Measurements from ENCODE around the gene MYO3B.

MYO3B gene

DNA sequence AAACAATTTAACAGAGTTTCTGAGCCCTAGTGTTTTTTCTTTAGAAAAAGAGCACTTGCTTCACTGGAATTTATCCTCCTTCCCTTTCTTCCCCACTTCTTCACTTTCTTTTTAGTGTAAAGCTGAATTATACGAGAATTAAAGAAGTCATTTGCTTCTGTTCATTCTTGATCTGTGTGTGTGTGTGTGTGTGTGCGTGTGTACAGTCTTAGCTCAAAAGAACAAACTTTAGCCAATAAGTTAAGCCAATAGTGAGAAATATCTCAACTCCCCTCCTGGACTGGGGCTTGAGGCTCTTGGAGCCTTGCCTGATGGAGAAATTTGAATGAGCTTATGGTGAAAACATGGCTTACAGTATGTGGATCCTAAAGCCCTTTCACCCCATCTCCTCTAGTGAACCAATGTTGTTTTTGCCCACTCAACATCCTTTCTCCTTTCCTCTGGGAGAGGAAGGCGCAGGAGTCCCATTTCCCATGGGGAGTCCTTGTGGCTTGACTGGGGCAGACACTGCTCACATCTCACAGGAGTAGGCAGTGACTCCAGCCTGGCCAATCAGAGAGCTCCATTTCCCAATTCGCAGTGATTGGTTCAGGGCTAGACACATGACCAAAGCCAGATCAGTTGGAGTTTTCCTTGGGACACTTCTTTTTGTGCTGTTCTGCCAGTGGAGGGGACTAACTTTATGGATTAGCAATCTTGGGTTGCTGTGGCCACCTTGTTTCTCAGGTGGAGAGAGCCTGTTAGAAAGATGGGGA lies 16.3 kb upstream of the MYO3B start:
- no peak for DNase-seq

DNA sequence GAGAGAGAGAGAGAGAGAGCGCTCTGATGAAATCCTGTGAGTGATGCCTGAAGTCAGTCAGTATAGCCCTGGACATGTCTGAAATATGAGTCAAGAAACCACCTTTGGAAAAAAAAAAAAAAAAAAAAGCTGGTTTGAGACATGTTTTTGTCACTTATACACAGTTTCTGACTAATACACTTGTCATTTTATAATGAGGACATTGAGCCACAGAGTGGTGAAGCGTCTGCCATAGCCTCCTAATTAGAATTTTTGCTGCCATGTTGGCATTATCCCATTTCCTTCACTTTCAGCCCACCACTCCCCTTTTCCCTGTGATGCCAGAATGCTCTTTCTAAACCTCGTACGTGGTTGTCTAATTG lies 15.7 kb upstream of the MYO3B start:
- DNase-seq: no peak

DNA sequence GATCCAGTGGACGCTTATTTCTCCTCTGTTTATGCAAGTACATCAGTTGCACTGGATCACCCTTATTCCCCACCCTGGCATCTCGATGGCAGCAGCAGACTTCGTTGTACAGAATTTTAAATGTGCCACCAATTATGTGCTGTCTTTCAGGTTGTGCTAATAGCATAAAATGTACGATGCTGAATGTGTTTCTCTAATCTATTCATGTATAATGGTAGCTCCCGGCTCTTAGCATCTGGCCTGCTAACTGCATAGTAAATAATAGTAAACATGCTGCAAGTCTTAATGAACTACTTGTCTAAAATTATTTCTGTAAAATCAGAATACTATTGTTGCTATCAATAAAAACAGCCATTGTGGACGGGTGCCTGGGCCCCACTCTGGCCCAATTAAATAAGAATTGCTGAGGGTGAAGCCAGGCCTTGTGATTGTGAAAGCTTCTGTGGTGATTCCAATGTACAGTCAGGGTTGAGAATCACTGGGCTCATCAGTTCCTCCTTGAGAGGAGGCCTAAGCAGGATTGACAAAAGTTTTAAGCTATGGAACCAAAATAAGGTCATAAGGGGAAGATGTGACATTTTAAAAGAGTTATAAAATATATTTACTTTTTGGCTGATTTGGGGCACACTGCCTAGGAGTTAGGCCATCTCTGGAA lies 14.4 kb upstream of the MYO3B start:
- no peak for DNase-seq

DNA sequence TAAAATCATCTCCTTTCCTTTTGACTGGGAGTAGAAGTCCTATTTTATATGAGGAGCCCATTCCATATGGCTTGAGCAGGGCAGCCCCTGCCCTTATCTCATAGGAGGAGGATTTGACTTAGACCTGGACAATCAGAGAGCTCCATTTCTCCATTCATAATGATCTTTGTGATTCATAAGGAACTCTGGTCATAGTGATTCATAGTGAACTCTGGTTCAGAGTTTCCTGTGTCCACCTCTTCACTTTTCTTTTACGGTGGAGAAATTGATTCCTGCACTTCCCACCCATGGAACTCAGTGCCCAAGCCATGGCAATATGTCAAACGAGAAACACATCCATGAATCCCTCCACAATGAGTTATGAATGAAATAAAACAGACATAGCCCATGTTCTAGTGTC lies 12.8 kb upstream of the MYO3B start:
- no peak for DNase-seq

DNA sequence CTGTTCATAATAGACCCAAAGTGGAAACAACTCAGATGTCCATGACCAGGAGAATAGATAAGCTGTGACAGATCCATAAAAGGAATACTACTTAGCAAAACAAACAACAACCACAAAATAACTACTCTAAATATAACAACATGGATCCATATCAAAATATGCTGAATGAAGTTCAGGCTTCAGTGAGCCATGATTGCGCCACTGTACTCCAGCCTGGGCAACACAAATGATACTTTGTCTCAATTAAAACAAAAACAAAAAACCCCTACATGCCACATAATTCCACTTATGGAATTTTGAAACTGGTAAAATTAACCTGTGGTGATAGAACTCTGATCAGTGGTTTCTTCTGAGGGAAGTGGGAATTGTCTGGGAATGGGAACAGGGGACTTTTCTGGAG lies 11.2 kb upstream of the MYO3B start:
- no peak for DNase-seq

DNA sequence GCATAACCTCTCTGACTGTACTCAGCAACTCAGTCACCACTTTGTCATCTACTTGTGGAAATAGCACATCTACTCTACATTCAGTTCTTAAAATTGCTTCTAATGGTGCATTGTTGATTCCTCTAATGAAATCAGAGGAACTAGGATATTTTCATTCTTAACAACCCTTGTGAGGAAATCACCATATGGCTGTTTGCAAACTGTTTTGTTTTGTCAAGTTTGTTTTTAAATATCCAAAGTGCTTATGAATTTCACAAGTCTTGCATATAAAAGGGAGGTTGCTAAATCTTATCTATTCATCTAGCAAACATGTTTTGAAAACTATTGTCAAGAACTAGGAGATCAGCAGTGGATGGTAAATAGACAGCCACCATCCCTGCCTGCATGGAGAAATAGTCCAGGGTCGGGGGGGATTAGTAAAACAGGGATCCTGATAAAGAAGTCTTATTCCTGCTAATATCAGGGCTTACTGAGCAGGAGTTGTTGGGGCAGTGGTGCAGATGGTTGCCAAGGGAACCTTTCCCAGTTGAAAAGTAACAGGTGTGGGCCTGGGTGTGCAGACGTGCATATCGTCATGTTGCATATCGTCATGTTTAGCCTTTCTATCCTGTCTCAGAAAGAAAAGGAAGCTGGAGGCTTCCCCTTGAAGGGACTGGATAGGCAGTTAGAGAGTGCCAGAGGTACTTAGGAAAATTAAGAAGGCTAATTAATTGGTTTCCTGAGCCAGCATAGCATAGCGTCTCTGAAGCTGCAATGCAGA lies 7.5 kb upstream of the MYO3B start:
- peak; percentile 65 for DNase-seq

DNA sequence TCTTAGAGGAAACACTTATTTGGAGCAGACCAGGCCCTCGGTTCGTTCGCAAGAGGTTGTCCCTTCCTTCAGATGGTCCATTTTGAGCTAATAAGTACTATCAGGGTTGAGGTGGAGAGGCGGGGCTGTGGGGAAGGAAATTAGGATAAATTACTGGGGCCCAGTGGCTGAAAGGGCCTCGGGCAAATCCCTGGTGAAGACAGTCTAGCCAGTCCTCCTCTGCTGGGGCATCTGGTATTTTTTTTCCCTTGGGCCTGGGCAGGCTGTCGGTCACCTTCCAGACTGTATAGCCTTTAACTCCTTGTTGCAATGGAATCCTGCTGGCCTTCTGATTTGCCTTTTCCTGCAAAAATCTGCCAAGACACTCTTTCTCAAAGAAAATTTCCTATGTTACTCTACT lies 1.7 kb upstream of the MYO3B start:
- no peak for DNase-seq

DNA sequence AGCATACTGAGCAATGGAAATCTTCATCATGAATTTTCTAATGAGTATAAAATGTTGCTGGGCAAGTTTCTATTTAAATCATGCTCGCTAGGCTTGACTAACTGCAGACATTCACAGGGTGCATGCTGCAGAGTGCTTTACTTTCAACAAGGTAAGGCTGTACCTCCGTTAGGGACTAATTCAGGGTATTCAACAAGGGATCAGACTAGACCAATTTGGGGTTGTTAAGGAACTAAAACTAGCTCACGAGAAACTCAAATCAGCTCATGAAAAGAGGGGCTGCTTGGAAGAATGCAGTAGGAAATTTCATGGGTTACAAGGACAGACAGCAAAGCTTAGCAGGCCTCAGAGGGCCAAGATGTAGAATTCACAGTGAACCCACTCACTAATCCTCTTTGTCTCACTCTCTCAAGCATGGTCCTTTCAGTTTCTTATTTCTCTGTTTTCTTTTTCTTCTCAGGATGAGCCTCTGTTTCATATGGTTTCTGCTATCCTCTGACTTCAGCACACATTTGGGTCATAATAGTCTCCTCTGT lies 2.2 kb downstream of the MYO3B start:
- DNase-seq: no peak

DNA sequence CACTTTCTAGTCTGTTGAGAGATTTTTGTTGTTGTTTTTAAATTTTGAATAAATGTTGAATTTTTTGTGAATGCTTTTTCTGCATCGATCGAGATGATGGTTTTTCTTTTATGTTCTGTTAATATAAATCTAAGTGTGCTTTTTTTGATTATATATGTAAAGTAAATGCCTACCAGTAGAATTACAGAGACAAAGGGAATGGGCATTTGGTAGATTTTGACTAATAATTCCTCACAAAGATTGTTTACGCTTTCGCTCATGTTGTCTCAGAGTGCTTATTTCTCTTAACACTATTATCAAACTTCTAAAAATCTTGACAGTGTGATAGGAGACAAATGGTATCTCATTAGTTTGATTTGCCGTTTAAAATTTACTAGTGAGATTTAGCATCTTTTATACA lies 3.7 kb downstream of the MYO3B start:
- DNase-seq: no peak

DNA sequence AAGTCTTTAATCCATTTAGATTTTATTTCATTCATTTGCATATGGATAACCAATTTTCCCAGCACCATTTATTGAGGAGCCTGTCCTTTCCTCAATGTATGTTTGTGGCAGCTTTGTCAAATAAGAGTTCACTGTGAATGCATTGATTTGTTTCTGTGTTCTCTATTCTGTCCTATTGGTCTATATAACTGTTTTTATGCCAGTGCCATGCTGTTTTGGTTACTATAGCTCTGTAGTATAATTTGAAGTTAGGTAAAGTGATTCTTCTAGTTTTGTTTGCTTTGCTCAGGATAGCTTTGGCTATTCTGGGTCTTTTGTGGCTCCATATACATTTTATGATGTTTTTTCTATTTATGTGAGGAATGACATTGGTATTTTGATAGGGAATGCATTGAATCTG lies 7.4 kb downstream of the MYO3B start:
- DNase-seq: no peak

DNA sequence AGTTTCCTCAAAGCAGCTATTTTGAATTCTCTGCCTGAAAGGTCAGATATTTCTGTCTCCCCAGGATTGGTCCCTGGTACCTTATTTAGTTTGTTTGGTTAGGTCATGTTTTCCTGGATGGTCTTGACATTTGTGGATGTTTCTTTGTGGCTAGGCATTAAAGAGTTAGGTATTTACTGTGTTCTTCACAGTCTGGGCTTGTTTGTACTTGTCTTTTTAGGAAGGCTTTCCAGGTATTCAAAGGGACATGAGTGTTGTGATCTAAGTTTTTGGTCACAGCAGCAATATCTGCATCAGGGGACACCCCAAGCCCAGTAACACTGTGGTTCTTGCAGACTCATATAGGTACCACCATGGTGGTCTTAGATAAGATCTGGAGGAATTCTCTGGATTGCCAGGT lies 11.8 kb downstream of the MYO3B start:
- no peak for DNase-seq

DNA sequence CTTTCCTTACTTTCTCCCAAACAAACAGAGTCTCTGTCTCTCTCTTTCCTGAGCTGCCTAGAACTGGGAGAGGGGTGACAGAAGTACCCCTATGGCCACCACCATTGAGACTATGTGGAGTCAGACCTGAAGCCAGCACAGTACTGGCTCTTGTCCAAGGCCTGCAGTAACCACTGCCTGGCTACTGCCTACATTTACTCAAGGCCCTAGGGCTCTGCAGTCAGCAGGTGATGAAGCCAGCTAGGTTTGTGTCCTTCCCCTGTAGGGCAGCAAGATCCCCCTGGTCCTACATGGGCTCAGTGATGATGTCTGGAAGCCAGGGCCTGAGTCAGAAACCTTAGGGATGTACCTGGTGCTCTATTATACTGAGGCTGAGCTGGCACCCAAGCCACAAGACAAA lies 12.2 kb downstream of the MYO3B start:
- no peak for DNase-seq

DNA sequence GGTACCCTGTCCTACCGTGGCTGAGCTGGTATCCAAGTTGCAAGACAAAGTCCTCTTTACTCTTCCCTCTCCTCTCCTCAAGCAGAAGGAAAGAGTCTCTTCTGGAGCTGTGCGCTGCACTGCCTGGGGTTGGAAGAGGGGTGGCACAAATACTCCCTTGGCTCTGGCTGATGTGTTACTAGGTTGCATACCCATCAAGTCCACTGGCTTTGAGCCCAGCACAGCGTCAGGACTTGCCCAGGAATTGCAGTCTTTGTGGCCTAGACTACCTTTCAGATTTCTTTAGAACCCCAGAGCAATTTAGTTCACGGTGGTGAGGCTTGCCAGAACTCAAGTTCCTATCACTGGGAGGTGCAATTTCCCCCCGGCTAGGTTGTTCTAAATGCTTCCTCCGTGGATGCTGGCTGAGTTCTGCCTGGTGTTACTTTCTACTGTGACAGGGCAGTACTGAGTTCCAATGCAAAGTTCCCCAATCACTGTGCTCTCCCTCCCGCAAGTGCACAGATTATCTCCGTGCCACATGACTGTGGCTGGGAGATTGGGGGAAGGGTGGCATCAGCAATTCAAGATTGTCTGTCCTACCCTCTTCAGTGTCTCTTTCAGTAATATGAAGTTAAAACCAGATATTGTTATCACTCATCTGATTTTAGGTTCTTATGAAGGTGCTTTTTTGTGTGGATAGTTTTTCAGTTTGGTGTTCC lies 13.4 kb downstream of the MYO3B start:
- DNase-seq: no peak

DNA sequence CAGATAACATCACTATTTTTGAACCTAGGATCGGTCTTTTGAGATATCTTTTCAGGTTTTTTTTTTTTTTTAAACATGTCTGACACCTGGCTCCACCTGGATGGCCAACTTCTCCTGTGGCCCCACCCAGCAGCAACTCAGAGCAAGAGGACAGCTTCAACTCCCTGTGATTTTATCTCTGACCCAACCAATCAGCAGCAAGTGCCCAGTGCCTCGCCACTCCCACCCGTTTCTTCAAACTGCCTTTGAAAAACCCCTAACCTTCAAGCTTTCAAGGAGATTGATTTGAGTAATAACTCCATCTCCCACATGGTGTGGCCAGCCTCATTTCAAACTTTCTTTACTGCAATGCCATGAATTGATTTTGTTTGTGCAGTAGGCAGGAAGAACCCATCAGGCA lies 19.0 kb downstream of the MYO3B start:
- DNase-seq: no peak

DNA sequence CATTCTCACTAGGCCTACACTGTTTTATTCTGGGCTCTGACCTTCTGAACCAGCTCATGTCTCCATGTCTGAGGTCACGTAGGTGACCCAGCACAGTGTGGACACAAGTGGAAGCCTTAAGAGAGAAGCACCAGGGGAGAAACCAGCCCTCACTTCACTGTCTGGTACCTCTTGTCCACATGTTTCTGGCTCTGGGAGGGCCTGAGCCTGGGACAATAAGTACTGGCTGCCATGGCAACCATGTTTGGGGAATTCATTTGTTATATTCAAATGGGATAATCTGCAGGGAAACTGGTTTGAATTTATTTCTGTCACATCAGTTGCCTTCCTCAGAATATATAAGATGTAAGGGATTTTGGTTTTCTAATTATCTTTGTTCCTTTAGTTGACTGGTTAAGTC lies 23.3 kb downstream of the MYO3B start:
- DNase-seq: no peak

DNA sequence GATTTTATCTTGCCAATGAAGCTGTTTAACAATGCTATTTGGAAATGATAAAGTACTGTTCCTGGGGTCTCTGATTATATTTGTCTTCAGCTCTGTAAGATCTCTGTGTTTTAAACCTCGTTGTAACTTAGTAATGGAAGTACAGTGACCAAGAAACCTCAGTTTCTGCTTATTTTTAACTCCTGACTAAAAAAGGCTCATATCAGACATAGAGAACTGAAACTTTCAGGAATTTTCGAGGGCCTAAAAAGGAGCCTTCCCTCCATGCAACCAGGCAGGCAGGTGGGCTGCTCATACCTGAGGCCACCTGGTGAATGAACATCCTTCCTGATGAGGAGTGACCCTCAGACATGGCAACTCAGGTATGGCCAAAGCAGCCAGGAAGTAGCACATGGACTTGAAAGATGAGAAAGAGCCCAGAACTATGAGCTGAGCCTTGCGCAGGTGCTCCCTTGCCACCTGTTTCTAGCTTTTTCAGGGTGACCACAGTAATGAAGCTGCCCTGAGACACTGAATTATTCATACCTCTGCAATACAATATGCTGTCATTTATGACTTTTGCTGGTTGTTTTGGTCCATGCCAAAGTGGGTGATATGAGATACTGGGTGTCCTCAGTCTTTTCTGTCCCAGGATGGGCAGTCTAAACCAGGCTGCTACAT lies 23.9 kb downstream of the MYO3B start:
- no peak for DNase-seq

DNA sequence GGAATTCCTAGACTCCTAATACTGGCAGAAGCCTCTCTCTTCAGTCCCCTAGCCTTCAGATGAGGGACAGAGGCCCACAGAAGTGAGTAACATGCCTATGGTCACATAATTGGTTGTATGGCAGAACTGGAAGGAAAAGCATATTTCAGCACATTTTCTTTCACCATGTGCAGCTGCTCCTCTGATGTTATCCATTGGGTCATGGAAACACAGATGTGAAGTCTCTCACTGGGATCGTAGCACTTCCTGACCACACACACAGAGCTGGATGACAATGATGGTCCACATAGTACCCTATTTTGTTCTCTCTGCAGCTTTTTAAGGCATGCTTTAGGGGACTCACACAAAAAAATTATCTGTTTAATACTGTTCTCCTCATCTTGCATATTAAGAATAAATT lies 24.5 kb downstream of the MYO3B start:
- no peak for DNase-seq

DNA sequence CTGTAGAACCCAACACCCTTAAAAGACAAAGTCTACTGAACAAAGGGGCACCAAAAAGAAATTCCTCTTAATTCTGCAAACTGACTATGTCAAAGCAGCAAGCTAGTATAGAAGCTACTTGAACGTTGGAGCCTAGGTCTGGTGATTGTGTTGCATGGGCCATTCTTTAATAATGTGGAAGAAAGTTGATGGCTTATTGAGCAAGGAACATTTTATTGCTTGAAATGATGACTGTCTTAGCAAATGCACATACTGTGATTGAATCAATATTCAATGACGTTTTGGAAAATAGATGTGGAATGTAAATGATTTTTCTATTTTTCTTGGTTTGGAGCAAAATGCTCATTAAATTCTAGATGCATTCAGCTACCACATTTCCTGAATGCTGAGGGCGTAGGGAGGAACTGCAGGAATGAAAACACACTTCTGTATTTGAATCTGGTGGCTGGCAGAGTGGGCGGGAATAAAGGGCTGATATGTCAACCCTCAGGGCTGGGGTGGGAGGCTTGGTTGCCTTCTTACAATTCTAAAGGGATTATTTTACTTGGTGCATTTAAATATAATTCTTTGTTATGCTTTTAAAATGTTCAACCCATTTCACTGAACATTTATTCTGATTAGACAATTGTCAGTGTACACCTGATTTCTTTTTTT lies 26.5 kb downstream of the MYO3B start:
- DNase-seq: no peak

DNA sequence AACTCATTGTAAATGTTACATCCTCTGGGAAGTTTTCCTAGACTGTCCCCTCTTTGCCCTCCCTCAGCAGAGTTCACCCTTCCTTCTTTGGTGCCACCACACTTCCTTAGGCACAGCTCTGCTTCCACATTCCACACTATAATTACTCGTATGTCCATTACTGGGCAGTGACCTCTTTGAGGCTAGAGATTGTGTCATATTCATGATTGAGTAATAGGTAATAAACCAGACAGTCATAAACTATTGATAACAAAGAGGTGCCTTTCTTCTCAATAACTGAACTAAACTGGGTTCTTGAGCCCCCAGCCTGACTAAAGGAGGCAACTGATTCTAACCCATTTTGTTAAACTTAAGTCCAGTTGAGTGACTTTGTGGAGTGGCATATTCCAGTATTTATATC lies 28.3 kb downstream of the MYO3B start:
- DNase-seq: no peak

DNA sequence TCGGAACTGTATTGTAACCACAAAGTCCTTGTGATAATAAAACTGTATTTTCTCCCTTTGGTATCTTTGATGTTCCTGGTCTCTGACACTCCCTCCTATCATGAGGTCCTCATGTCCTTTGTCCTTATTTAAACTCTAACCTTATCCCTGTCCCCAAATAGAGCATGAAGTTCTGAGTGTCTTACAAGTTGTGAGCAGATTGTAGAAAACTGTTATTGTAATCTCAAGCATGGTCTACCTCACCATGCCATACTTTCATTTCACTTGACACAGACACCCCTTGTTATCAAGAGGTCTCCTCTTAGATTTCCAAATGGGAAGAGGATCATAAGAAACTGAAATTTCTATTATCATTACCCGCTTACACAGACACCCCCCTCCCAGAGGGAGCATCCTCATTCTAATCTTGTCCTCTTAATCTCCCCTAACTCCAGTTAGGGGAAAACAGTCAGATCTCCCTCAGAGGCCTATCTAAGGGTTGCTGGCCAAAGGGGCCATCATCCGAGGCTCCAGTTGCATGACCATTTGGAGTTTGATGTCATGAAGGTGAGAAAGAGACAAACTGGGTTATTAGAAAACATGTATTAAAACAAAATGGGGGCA lies 29.0 kb downstream of the MYO3B start:
- DNase-seq: no peak

DNA sequence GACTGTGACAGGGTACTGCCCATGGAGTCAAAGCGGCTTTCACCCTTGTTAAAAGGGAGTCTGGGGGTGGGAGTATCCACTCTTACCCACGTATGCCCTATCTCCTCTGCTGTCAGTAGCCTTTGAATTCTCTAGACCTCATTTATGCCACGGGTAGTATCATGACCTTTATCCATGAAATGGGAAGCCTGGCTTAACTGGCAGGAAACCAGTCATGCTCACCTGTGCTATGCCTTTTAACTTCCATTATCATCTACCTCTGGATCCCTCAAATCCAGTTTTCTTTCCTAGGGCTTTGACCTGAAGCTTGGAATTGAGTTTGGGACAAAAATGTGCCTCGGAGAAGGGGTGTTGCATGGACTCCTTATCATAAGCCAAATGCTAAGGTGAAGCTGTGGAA lies 30.0 kb downstream of the MYO3B start:
- DNase-seq: no peak

DNA sequence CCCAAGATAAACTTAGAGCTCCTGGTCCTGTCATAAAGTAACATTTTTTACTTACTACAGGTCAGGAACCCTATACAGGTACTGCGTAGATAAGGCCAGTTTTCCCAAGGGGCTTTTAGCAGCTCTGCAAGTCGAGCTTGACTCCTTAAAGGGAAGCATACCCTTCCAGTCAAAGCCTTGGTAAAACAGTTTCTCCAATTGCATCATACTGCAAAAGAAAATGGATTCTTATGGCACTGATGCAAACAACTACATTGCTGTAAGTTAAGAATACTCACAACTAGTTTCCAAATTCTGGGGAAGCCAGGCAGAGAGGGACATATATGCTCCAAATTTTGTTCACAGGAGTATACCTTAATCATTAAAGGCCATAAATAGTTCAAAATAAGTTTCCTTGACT lies 31.0 kb downstream of the MYO3B start:
- no peak for DNase-seq
